GM10248 (cell line): Measurements from ENCODE around the gene IFRD1.

Experiments
- CTCF ChIA-PET: fragments of 300-600 bp; sonication (Branson Sonifier 250); formaldehyde crosslinking; extraction: SDS; loops from one replicate; lab custom pipeline; 2021; ENCODE audit warnings: antibody characterized with exemption; lab: Yijun Ruan, JAX
- POLR2A ChIA-PET: fragments of 350-650 bp; sonication (Branson Sonifier 250); formaldehyde crosslinking; extraction: SDS; loops from one replicate; lab custom pipeline; 2020; ENCODE audit warnings: antibody characterized with exemption; lab: Yijun Ruan, JAX
- DNase-seq: peaks from one replicate; pipeline ENCODE4 v3.0.0; 2012; ENCODE audit errors: extremely low spot score
- CTCF ChIP-seq: IDR thresholded peaks from 2 replicates; pipeline ENCODE4 v1.5.1; 2012; ENCODE audit warnings: mild to moderate bottlenecking, low read depth; ENCODE audit errors: extremely low read depth, missing control alignments, control extremely low read depth

The IFRD1 gene, protein sequence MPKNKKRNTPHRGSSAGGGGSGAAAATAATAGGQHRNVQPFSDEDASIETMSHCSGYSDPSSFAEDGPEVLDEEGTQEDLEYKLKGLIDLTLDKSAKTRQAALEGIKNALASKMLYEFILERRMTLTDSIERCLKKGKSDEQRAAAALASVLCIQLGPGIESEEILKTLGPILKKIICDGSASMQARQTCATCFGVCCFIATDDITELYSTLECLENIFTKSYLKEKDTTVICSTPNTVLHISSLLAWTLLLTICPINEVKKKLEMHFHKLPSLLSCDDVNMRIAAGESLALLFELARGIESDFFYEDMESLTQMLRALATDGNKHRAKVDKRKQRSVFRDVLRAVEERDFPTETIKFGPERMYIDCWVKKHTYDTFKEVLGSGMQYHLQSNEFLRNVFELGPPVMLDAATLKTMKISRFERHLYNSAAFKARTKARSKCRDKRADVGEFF

DNA sequence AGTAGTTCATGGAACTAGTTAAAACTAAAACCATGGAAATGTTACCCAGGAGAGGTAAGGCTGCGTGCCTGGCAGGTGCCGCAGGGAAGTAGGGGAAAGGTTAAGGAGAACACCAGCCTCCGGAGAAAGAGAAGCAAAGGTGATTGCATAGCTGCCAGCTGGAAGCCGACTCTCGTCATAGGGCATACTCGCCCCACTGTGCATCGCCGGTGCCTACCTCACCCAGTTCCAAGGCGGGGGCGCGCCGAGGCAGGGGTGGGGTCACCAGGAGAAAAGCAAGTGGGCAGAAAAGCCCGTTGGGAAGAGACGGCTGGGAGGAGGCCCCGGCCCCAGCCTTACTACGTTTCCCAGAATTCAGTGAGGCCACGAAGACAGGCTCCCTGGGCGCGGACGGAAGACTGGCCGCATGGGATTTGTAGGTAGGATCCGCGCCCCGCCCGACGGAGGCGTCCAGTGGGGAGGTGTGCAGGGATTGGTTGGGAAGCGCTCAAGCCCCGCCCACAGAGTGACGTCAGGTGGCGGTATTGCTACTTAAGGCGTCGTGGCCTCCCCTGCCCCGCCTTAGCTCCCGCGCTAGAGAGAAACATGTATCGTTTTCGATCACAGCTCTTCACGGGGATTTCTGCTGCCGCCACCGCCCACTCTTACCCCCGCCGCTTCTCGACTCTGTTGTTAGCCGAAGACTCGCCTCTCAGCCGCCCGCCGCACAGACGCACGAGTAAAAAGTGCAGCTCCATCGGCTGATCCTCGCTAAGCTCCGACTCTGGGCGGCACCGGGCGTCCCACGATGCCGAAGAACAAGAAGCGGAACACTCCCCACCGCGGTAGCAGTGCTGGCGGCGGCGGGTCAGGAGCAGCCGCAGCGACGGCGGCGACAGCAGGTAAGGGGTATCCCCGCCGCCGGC, at the start of gene IFRD1:
IFRD1 (plus strand) TSS at position 559 of the 905 bp plus-strand sequence; CDS start at position 788, 229 bp downstream.
- CTCF ChIA-PET, result interaction anchor here (0.6 to 3.4 kb wide), 6 partner anchors 9 to 21 kb away, joined by 3 to 24 read pairs (median 3); no protein-coding TSS in a partner anchor
- no peak for TF ChIP-seq CTCF
- POLR2A ChIA-PET, result interaction anchor here (0.5 to 5.5 kb wide), 31 partner anchors 9 to 694 kb away, joined by 3 to 154 read pairs (median 4); partner anchors contain the start of genes DOCK4, LSMEM1, TMEM168 and ZNF277
- peak; percentile 95 for DNase-seq

DNA sequence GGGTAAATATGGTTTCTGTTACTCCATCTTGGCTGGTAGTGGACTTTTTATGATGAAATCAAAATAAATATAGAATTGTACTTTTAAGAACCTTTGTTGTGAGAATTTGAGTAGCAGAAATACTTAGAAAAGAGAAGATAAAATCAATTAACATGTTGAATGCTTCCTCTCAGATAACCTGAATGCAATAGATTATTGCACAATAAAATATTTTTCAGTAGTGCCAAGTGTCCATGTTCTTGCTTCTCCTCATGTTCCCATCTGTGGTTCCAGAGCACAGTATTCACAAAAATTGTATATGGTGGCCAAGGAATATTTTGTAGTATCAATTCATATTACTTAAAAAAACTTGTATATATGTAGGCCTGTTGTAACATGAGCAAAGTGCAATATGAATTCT, 45.9 kb upstream of the IFRD1 start:
- CTCF ChIA-PET, result no interaction called here
- no peak for DNase-seq
- no peak for TF ChIP-seq CTCF
- POLR2A ChIA-PET, result no interaction called here

DNA sequence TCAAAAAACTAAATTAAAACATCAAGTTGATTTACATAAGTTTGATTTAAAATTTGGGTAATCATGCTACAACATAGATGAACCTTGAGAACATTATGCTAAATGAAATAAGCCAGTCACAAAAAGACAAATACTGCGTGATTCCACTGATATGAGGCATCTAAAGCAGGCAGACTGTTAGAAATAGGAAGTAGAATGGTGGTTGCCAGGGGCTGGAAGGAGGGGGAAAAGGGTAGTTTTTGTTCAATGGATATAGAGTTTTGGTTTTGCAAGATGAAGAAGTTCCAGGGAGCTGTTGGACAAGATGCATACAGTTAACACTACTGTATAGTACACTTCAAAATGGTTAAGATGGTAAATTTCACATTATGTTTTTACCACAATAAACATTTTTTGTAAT, 45.0 kb upstream of the IFRD1 start:
- TF ChIP-seq CTCF, result no peak
- CTCF ChIA-PET, result no interaction called here
- POLR2A ChIA-PET, result no interaction called here
- no peak for DNase-seq

DNA sequence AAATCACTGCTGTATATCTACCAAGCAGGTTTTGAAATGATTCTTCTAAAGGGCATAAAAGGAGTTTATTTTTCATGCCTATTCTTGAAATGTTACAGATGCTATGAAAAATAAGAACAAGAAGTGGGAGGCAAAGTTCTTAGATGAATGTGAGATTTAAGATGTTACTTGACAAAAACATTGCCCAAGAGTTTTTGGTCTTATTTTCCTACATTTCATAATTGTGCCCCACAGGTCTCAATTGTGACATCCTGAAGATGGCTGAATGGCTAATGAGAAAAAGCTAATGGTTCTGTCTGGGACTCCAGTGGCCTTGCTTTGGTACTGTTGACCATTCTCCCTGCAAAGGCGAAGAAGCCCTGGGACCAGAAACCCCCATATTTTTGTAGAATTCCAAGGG, 43.0 kb upstream of the IFRD1 start:
- ChIA-PET POLR2A (no interaction called here), CTCF (interaction anchor here (1.2 kb wide), 1 partner anchor 666 kb away, joined by 4 read pairs; no protein-coding TSS in a partner anchor)
- no peak for DNase-seq
- no peak for TF ChIP-seq CTCF

DNA sequence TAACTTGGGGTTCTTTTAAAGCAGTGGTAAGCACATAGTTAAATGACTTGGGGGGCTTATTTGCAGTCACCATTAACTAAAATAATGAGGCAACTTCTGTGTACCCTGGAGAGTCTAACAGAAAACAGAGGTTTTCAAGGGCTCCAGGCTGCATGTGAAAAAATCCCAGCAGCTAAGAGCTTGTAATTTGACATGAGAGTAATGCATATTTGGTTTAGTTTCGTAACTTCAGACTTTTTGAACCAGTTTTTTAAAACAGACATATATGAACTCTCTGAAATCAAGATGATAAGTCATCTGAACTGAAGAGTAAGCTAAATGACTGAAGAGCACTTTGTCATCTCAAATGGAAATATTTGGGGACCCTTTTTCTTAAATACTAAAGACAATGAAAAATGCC, 40.2 kb upstream of the IFRD1 start:
- CTCF ChIA-PET, result interaction anchor here (1.0 to 1.8 kb wide), 4 partner anchors 11 to 669 kb away, joined by 3 to 5 read pairs (median 4); no protein-coding TSS in a partner anchor
- no peak for DNase-seq
- TF ChIP-seq CTCF, result no peak
- POLR2A ChIA-PET, result no interaction called here

- ChIA-PET POLR2A (no interaction called here), CTCF (no interaction called here)
- TF ChIP-seq CTCF, result peak; percentile 24
- no peak for DNase-seq
These were observed 39.0 kb upstream of the IFRD1 start for GRCh38 chr7:112411186-112411795.
